Neural progenitor cell (in vitro differentiated cells): ENCODE data around the gene CLDN12. TPM values are rescaled to one million over a fixed set of nuclear protein-coding genes. Genes with fewer than 3 reads are reported as not detected.

Experiments
- DNase-seq: peaks from one replicate; pipeline ENCODE4 v3.0.0-alpha.2; 2016; ENCODE audit warnings: low spot score
- H2AFZ ChIP-seq: fragments of 200-600 bp; sonication (generic); replicated peaks from 2 replicates; pipeline ENCODE4 v1.6.1; 2016; ENCODE audit warnings: antibody characterized with exemption
- H3F3A ChIP-seq: fragments of 200-600 bp; sonication (generic); 2 replicates; pipeline ENCODE4 v1.6.1; 2016; ENCODE audit warnings: antibody characterized with exemption, low read depth
- H3K27ac ChIP-seq: fragments of 200-600 bp; sonication (generic); 2 replicates; pipeline ENCODE4 v1.5.1; 2016; ENCODE audit warnings: mild to moderate bottlenecking
- H3K27me3 ChIP-seq: fragments of 200-600 bp; sonication (generic); 2 replicates; pipeline ENCODE4 v1.6.1; 2016; ENCODE audit warnings: mild to moderate bottlenecking, moderate library complexity
- H3K36me3 ChIP-seq: fragments of 200-600 bp; sonication (generic); 2 replicates; pipeline ENCODE4 v1.5.1; 2016
- H3K4me1 ChIP-seq: fragments of 200-600 bp; sonication (generic); 2 replicates; pipeline ENCODE4 v1.6.1; 2016; ENCODE audit warnings: mixed run types
- H3K4me2 ChIP-seq: fragments of 200-600 bp; sonication (generic); 2 replicates; pipeline ENCODE4 v1.6.1; 2016
- H3K4me3 ChIP-seq: fragments of 200-600 bp; sonication (generic); 2 replicates; pipeline ENCODE4 v1.5.1; 2016
- H3K79me2 ChIP-seq: fragments of 200-600 bp; sonication (generic); 2 replicates; pipeline ENCODE4 v1.6.1; 2016; ENCODE audit warnings: low read depth
- H3K9ac ChIP-seq: fragments of 200-600 bp; sonication (generic); 2 replicates; pipeline ENCODE4 v1.6.1; 2016
- H3K9me3 ChIP-seq: fragments of 200-600 bp; sonication (generic); 2 replicates; pipeline ENCODE4 v1.5.1; 2016; ENCODE audit warnings: low read depth
- H4K20me1 ChIP-seq: fragments of 200-600 bp; sonication (generic); 2 replicates; pipeline ENCODE4 v1.6.1; 2016; ENCODE audit warnings: low read depth
- H3K27ac Mint-ChIP-seq: 3 replicates; pipeline ENCODE4 v1.8.0; 2021; ENCODE audit warnings: mixed read lengths
- H3K27me3 Mint-ChIP-seq: 2 replicates; pipeline ENCODE4 v1.8.0; 2022; ENCODE audit warnings: low read depth, mild to moderate bottlenecking, inconsistent platforms, moderate library complexity, mixed read lengths; ENCODE audit not compliant: insufficient read depth
- H3K36me3 Mint-ChIP-seq: 3 replicates; pipeline ENCODE4 v1.8.0; 2021; ENCODE audit warnings: mixed read lengths
- H3K4me1 Mint-ChIP-seq: 3 replicates; pipeline ENCODE4 v1.8.0; 2021; ENCODE audit warnings: mixed read lengths
- H3K4me3 Mint-ChIP-seq: 3 replicates; pipeline ENCODE4 v1.8.0; 2021; ENCODE audit warnings: mild to moderate bottlenecking, moderate library complexity, mixed read lengths
- H3K9me3 Mint-ChIP-seq: 3 replicates; pipeline ENCODE4 v1.8.0; 2020; ENCODE audit warnings: mixed read lengths
- CTCF ChIP-seq: fragments of 200-600 bp; sonication (generic); IDR thresholded peaks from 2 replicates; pipeline ENCODE4 v1.5.1; 2017; ENCODE audit warnings: antibody characterized with exemption, mild to moderate bottlenecking
- EZH2 ChIP-seq: fragments of 200-600 bp; sonication (generic); IDR thresholded peaks from 2 replicates; pipeline ENCODE4 v1.6.1; 2017; ENCODE audit warnings: antibody characterized with exemption, mild to moderate bottlenecking, moderate library complexity
- EZH2phosphoT487 ChIP-seq: fragments of 200-600 bp; sonication (generic); IDR thresholded peaks from 2 replicates; pipeline ENCODE4 v1.6.1; 2017; ENCODE audit warnings: antibody characterized with exemption
- total RNA-seq: library from RNA; depleted of rRNA; stranded (reverse); fragments of >200 nt; gene quantifications from 2 replicates; pipeline ENCODE4 v1.2.3, GENCODE V29; 2015; ENCODE audit warnings: low replicate concordance

The CLDN12 gene
- total RNA-seq, 1 donor from 2014 or later, result 87.3 TPM

GRCh38 chr7:90391488-90391887 is 11.8 kb upstream of the CLDN12 start:
- Histone ChIP-seq H4K20me1 (no peaks in the 10 kb centered on the region), H3K4me3 (no peak overlapping the region), H2AFZ (no peak overlapping the region), H3K4me1 (no peaks in the 10 kb centered on the region), H3K27me3 (no peaks in the 10 kb centered on the region), H3K27ac (no peak overlapping the region), H3K9ac (no peak overlapping the region), H3K4me2 (no peak overlapping the region), H3K36me3 (no peaks in the 10 kb centered on the region), H3K9me3 (no peaks in the 10 kb centered on the region), H3K79me2 (no peaks in the 10 kb centered on the region), H3F3A (no peaks in the 10 kb centered on the region)
- DNase-seq, result no peak
- H3K27me3 Mint-ChIP-seq, result no peaks in the 10 kb centered on the region
- H3K4me3 Mint-ChIP-seq, result no peak overlapping the region
- H3K27ac Mint-ChIP-seq, result no peak overlapping the region
- peaks cover 6% of the 10 kb centered on the region for H3K9me3 Mint-ChIP-seq
- H3K36me3 Mint-ChIP-seq, result peaks cover 2% of the 10 kb centered on the region
- TF ChIP-seq CTCF, result no peak
- TF ChIP-seq EZH2, result no peak
- TF ChIP-seq EZH2phosphoT487, result no peak
- H3K4me1 Mint-ChIP-seq, result no peaks in the 10 kb centered on the region

GRCh38 chr7:90396420-90396819 is 6.8 kb upstream of the CLDN12 start:
- TF ChIP-seq CTCF, result no peak
- no peak for TF ChIP-seq EZH2phosphoT487
- TF ChIP-seq EZH2, result no peak
- Histone ChIP-seq H3F3A (no peaks in the 10 kb centered on the region), H3K4me1 (no peaks in the 10 kb centered on the region), H3K9me3 (no peaks in the 10 kb centered on the region), H3K4me2 (no peak overlapping the region), H3K9ac (no peak overlapping the region), H2AFZ (no peak overlapping the region), H3K27me3 (peaks cover 19% of the 10 kb centered on the region), H3K4me3 (no peak overlapping the region), H3K36me3 (no peaks in the 10 kb centered on the region), H4K20me1 (no peaks in the 10 kb centered on the region), H3K27ac (no peak overlapping the region), H3K79me2 (no peaks in the 10 kb centered on the region)
- H3K9me3 Mint-ChIP-seq, result peaks cover 10% of the 10 kb centered on the region
- H3K36me3 Mint-ChIP-seq, result peaks cover 1% of the 10 kb centered on the region
- H3K27me3 Mint-ChIP-seq, result no peaks in the 10 kb centered on the region
- H3K27ac Mint-ChIP-seq, result no peak overlapping the region
- no peak for DNase-seq
- no peaks in the 10 kb centered on the region for H3K4me1 Mint-ChIP-seq
- no peak overlapping the region for H3K4me3 Mint-ChIP-seq

DNA sequence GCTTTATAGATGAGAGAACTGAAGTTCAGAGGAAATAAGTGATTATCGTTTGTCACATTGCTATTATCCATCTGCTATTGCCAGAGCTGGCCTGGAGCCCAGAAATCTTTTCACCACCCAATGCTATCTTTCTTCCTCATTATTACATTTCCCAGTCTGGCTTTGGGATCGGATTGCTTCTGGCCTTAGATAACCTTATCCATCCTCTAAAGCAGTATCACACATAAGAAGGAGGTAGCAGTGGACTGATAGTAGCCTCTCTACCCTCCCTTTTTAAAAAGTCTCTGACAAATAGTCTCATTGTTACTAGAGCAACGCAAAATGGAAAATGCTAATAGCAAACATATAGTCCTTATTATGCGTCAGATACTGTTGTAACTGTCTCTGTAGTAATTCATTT is 1.3 kb upstream of the CLDN12 start:
- Mint-ChIP-seq H3K4me3 (no peak overlapping the region), H3K9me3 (peaks cover 5% of the 10 kb centered on the region), H3K27me3 (peaks cover 2% of the 10 kb centered on the region), H3K4me1 (peaks cover 9% of the 10 kb centered on the region), H3K27ac (no peak overlapping the region), H3K36me3 (no peaks in the 10 kb centered on the region)
- Histone ChIP-seq H3K27ac (no peak overlapping the region), H2AFZ (no peak overlapping the region), H3K4me1 (peaks cover 5% of the 10 kb centered on the region), H3F3A (peaks cover 8% of the 10 kb centered on the region), H3K4me3 (no peak overlapping the region), H4K20me1 (no peaks in the 10 kb centered on the region), H3K9ac (no peak overlapping the region), H3K79me2 (peaks cover 30% of the 10 kb centered on the region), H3K4me2 (no peak overlapping the region), H3K27me3 (peaks cover 30% of the 10 kb centered on the region), H3K9me3 (no peaks in the 10 kb centered on the region), H3K36me3 (peaks cover 6% of the 10 kb centered on the region)
- TF ChIP-seq EZH2phosphoT487 (no peak), CTCF (no peak), EZH2 (no peak)
- no peak for DNase-seq
